SHP77 (cell line): ENCODE measurements around the gene GABARAPL1.

ENCODE experiments used
- DNase-seq, 2 experiments: peaks; one replicate each; lab custom pipeline; 2025; lab: John Stamatoyannopoulos, UW

The GABARAPL1 gene

DNA sequence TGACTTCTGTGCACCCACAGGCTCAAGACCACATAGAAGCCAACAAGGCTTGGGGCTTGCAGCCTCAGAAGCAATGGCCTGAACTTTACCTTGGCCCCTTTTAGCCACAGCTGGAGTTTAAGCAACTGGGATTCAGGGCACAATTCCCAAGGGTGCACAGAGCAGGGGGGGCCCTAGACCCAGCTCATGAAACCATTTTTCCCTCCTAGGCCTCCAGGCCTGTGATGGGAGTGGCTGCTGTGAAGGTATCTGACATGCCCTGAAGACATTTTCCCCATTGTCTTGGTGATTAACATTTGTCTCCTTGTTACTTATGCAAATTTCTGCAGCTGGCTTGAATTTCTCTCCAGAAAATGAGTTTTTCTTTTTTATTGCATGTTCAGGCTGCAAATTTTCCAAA is 21.9 kb downstream of the GABARAPL1 start:
- no peak for DNase-seq

DNA sequence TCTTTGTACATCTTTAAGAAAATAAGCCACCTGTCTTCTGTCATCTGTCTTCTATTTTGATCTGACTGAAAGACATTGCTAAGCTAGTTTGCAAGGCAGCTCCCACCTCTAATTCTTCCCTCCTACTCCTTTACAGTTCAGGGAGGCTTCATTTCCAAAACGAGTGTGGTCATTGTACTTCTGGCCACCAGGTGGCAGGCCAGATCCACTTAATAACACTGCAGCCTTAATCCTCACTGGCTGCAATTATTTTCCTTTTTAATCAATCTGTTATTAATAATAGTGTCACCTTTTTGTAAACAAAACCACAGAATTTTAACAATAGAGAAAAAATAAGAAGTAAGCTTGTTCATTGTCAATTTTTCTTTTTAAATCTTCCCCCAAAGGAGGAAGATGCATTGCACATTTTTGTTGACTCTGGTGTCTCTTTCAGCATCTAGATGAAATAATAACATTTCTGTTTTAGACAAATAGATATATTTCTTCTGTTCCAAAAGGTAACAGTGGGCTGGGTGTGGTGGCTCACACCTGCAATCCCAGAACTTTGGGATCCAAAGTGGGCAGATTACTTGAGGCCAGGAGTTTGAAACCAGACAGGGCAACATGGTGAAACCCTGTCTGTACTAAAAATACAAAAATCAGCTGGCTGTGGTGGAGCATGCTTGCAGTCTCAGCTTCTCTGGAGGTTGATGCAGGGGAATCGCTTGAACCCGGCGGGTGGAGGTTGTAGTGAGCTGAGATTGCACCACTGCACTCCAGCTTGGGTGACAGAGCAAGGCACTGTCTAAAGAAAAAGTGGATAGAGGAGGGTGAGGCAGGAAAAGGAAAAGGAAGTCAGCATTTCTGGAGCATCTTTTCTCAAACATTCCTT is 23.3 kb downstream of the GABARAPL1 start:
- DNase-seq: peak; percentile 1 to 16

DNA sequence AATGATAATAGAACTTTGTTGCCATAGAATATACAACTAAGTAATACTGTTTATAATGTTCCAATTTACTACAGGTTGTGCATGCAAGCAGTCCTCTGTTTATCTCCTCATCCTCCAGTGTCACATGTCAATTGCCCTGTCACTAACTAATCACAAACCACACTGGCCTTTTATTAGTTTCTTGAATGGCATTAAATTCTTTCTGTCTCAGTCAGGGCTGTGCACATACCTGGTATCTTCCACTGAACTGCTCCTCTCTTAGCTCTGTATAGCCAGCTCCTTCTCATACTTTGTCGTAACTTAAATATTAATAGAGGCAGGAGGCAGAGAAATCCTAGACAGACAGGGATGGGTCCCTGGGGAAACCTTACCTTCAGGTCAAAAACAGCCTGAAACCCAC is 24.0 kb downstream of the GABARAPL1 start:
- no peak for DNase-seq

DNA sequence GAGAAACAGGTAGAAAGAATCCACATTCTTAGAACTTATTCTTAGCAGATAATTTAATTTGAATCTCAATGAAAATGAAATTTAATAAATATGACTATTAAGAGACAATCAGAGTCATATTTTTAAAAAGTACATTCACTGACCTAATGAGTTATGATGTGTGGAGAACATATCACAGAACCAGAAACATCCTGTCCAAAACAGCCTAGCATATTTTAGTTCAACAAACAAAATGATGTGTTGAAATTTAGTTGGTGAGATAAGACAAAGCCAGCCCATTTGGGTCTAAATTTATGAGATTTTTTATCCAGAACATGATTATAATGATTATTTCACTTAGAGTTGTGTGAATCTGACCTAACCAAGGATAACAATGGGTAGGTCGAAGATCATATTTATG is 25.8 kb downstream of the GABARAPL1 start:
- no peak for DNase-seq

GRCh38 chr12:10241290-10241689 is 28.6 kb downstream of the GABARAPL1 start:
- no peak for DNase-seq

GRCh38 chr12:10241727-10242126 is 29.1 kb downstream of the GABARAPL1 start:
- DNase-seq: no peak

GRCh38 chr12:10242539-10242938 is 29.9 kb downstream of the GABARAPL1 start:
- no peak for DNase-seq

DNA sequence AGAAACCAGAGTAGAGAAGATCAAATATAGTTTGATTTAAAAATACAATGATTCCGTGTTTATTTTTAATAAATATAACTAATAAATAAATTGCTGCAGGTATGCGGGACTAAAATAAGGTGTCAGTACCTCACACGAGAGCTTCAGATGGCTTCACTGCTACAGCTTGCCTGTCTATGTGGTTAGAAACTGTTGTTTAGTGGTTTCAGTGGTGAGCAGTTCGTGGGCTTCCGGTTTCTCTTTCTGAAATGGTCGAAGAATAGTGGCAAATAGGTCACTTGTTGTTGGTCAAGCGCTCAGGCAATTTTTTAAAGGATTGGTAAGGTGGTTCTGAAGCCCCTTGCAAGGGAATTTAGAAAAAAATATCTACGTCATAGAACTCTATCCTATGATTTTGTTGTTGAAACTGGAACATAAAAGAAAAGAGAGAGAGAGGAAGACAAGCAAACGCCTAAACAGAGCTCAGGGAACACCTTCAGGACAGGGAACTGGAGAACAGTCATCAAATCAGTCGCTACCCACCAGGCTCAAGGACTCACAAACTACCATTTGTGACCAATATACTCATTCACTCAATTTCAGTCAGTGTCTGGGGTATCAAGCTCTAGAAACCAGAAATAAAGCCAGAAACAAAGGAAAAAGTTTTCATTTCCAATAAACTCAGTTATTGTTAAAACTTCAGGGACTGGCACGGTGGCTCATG is 31.3 kb downstream of the GABARAPL1 start:
- DNase-seq: no peak

DNA sequence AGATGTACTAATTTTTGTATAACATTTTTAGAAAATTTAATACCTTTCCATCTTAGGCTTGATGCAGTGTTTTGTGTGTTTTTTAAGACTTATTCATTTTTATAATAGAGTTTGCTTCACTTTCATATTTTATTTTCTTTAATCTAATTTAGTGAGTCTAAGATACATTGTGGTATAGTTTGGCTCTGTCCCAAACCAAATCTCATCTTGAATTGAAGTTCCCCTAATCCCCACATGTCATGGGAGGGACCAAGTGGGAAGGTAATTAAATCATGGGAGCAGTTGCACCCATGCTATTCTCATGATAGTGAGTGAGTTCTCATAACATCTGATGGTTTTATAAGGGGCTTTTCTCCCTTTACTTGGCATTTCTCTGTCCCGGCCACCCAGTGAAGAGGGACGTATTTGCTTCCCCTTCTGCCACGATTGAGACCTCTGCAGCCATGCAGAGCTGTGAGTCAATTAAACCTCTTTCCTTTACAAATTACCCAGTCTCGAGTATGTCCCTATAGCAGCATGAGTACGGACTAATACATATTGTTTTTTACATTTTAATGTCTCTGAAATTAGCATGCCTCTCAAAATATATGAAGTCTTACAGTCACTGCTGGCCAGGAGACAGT is 34.9 kb downstream of the GABARAPL1 start:
- DNase-seq: no peak

- no peak for DNase-seq
Observed at GRCh38 chr12:10249690-10250455, 37.2 kb downstream of the GABARAPL1 start.

DNA sequence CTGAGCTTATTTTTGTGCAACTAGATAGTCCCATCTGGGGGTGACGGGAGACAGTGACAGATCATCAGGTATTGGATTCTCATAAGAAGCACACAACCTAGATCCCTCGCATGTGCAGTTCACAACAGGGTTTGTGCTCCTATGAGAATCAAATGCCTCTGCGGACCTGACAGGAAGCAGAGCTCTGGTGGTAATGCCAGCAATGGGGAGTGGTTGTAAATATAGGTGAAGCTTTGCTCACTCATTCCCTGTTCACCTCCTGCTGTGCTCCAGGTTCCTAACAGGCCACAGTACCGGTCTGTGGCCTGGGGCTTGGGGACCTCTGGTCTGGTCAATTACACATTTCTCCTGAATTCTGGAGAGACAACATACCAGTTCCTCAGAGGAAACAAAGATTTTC is 39.0 kb downstream of the GABARAPL1 start:
- no peak for DNase-seq

DNA sequence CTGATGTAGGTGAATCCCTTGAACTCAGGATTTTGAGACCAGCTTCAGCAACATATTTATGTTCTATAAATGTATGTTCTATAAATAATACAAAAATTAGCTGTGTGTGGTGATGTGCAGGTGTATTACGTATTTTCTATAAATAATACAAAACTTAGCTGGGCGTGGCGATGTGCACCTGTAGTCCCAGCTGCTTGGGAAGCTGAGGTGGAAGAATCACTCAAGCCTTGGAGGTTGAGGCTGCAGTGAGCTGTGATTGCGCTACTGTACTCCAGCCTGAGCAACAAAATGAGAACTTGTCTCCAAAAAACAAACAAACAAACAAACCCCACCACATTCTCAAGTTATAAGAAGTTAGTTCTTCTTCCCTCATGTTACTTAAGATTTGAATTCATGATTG is 39.5 kb downstream of the GABARAPL1 start:
- DNase-seq: no peak

DNA sequence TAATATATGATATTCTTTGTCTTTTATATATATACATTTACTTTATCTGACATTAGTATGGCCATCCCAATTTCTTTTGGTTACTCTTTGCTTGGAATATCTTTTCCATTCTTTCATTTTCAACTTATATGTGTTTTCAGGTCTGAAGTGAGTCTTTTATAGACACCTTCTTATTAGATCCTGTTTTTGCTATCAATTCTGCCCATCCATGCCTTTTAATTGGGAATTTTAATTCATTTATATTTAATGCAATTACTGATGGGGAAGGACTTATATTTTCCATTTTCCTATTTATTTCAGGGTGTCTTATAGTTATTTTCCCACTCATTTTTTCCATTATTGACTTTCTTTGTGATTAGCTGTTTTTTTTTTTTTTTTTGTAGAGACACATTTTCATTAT is 43.4 kb downstream of the GABARAPL1 start:
- no peak for DNase-seq

DNA sequence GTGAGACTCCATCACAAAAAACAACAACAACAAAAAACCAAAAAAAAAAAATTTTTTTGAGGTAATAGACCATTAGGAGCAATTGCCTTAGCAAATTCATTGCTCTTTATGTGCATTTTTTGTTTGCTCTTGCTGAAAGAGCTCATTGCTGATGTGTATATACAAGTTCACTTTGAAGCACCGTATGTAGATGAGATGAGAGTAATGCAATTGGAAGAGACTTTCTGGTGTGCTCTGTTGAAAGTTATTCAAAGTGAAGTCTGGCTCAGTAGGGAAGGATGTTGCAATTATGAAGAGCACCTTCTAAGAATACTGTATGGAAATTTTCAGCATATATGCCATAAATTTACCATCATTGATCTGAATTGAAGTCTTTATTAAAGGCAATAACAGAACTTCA is 48.2 kb downstream of the GABARAPL1 start:
- no peak for DNase-seq

- no peak for DNase-seq
Observed at GRCh38 chr12:10268037-10268436, 55.4 kb downstream of the GABARAPL1 start.

DNA sequence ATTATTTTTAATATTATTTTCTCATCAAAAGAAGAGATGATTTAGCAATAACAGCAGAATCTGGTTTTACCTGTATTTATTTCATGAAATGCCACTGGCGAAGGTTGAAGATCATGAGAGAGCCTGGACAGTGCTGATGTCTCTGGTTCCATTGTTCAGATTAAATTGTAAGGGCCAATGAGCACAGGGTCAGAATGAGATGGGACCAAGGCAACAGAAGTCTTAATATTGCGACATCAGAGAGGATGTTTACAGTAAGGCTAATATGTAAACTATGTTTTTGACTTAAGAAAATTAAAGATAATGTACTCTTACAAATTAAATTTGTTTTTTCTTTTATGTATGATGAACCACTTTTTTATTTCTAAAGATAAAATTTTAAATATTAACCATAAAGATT is 59.8 kb downstream of the GABARAPL1 start:
- no peak for DNase-seq
